ENCODE data around the gene TRIM64.
"Not testable (repeated sequence)": the region's sequence is repeated elsewhere in the genome, so short reads cannot be mapped to it uniquely, and the experiment has no call there.

Gene TRIM64, protein sequence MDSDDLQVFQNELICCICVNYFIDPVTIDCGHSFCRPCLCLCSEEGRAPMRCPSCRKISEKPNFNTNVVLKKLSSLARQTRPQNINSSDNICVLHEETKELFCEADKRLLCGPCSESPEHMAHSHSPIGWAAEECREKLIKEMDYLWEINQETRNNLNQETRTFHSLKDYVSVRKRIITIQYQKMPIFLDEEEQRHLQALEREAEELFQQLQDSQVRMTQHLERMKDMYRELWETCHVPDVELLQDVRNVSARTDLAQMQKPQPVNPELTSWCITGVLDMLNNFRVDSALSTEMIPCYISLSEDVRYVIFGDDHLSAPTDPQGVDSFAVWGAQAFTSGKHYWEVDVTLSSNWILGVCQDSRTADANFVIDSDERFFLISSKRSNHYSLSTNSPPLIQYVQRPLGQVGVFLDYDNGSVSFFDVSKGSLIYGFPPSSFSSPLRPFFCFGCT

DNA sequence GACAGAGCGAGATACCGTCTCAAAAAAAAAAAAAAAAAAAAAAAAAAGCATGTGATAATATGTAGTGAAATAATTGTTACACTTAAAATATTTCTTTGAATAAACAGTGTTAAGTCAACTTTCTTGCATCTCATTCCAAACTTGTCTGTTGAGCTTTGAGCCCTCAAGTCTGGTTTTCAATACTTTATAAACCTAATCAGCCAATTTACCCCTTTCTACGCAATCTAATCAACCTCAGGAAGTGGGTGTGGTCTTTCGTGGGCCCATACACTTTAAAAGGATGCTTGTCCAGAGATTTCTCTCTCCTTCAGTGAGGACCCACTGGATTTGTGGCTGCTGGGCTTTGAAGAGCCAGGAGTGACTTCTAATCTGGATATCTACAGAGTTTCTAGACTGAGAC lies at the start of gene TRIM64:
Gene TRIM64 (plus strand): TSS at position 301 of the 400 bp plus-strand sequence. CDS start 2,467 bp downstream, outside the sequence.
- DNase-seq = not testable (repeated sequence)

DNA sequence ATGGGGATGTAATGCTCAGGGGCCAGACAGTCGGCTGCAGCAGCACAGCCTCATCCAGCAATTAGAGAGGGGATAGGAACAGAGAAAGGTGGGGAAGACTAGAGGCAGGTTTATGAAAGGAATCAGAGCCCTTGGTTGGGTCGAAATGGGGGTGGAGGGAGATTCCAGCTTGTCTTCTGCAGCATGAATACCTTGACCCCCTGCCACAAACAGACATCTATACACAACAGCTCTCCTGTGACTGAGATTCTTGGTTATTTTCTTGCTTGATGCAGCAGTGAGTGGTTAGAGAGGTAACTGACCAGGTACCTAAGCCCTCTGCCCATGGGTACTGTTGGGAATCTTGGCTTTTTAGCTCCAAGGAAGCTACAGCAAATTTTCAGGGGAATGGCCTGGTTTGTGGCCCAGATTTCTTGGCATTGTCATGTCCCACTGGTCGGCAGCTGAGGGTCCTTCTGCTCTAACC lies 43.6 kb upstream of the TRIM64 start, which contains the start of gene TRIM49D1:
Gene TRIM49D1 (minus strand): TSS at position 51 of the 466 bp plus-strand sequence. CDS start 4,535 bp downstream, outside the sequence.
- DNase-seq = no peak

DNA sequence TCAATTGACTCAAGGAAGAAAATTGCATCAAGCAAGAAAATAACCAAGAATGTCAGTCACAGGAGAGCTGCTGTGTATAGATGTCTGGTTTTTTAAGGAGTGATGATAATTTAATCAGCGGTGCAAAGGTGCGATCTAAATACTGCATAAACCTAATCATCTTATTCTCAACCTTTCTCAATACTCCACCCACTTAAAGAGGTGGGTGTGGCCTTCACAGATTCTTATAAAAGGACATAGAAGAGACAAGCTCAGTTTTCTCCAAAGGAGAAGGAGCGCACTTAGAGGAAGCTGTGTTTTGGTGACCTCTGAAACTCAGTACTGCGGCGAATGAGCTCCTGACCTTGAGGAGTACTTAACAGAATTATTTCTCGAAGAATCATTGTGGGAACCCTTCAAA lies 42.1 kb upstream of the TRIM64 start, which contains the start of gene TRIM49D2:
Gene TRIM49D2 (plus strand): TSS at position 301 of the 400 bp plus-strand sequence. CDS start 2,698 bp downstream, outside the sequence.
- not testable (repeated sequence) for DNase-seq

DNA sequence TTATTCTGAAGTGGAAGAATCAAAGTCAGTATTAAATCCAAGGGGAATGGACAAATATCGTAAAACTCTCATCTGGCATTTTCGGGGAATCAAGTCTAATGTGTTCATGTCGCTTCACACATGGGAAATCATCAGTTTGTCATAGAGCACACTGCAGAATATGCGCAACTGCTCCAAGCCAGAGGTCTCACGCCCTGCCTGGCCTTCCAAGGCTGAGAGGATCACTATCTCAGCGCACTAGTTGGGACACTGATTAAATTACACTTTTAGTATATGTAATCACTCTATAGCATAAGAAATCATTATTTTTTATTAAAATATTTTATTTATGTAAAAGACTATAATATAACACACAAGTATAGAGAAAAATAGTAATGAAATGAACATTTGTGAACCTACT lies 5.0 kb upstream of the TRIM64 start:
- DNase-seq = not testable (repeated sequence)
